OCI-LY1 (cell line): ENCODE data around the gene ZDHHC11.

Source experiments
- CTCF ChIP-seq: fragments of 200-600 bp; sonication (generic), shearing (Covaris generic); IDR thresholded peaks from 2 replicates; pipeline ENCODE4 v1.5.1; 2017; ENCODE audit warnings: mild to moderate bottlenecking, antibody characterized with exemption, low read length, moderate library complexity, mixed read lengths
- EZH2 ChIP-seq: fragments of 200-600 bp; sonication (generic), shearing (Covaris generic); IDR thresholded peaks from 2 replicates; pipeline ENCODE4 v1.8.0; 2017; ENCODE audit warnings: borderline replicate concordance, mixed run types, mild to moderate bottlenecking, antibody characterized with exemption, low read length, moderate library complexity, mixed read lengths

GRCh38 chr5:876398-877365 lies 25.9 kb upstream of the ZDHHC11 start:
- TF ChIP-seq CTCF: no peak
- TF ChIP-seq EZH2: no peak
